GM13976 (cell line): Measurements from ENCODE around the gene OR2T11.

Source experiments
- DNase-seq: peaks from one replicate; pipeline ENCODE4 v3.0.0; 2012; ENCODE audit warnings: low spot score
- in situ Hi-C: fragments of 300-500 bp; cut with MboI; formaldehyde crosslinking; loops from one replicate; pipeline ENCODE4 v1.12.0; 2022; ENCODE audit warnings: low sequenced_read_pairs, mixed read lengths, inconsistent platforms; ENCODE audit not compliant: unreplicated experiment
- TF ChIP-seq, protein P1 (sequence below): IDR thresholded peaks from 2 replicates; pipeline ENCODE4 v1.5.1; 2012; ENCODE audit warnings: borderline replicate concordance, mild to moderate bottlenecking; ENCODE audit not compliant: insufficient read depth; ENCODE audit errors: extremely low read depth, missing control alignments, control extremely low read depth

OR2T11 gene

DNA sequence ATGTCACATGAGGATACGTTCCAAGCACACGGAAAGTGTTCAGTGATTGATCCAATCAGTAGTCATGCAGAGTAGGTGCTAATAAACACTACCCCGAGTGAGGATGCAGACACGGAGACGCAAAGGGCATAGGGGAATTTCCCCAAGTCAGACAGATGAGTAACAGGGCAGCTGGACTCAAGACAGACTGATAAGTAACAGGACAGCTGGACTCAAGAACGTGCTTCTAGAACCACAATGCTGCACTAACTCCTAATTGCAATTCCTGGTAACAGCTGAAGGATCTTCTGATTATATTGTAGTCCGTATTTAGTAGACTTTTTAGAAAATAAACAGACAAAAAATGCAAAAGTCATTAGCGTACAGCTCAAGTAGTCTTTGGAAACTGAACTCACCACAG lies 35.5 kb downstream of the OR2T11 start:
- TF ChIP-seq, protein P1, sequence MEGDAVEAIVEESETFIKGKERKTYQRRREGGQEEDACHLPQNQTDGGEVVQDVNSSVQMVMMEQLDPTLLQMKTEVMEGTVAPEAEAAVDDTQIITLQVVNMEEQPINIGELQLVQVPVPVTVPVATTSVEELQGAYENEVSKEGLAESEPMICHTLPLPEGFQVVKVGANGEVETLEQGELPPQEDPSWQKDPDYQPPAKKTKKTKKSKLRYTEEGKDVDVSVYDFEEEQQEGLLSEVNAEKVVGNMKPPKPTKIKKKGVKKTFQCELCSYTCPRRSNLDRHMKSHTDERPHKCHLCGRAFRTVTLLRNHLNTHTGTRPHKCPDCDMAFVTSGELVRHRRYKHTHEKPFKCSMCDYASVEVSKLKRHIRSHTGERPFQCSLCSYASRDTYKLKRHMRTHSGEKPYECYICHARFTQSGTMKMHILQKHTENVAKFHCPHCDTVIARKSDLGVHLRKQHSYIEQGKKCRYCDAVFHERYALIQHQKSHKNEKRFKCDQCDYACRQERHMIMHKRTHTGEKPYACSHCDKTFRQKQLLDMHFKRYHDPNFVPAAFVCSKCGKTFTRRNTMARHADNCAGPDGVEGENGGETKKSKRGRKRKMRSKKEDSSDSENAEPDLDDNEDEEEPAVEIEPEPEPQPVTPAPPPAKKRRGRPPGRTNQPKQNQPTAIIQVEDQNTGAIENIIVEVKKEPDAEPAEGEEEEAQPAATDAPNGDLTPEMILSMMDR: no peak
- DNase-seq: no peak
- in situ Hi-C loops: no loop called here

DNA sequence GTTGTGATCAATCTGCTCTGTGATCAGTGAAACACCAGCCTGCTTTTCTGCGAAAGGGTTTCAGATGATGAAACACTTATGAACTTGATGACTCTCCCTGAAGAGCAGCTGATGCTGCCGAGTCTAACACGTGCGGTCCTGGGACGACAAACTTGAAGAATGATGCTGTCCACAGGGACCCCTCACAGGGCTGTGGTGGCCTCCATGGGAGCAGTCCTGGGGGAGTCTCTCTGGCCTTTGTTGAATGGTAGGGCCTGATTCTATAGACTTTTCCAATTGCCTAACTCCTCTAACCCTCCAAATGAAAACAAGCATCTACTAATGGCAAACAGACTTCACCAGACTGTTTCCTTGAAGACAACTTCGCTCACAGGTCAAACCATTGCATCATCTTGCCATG lies 37.3 kb downstream of the OR2T11 start, which contains the start of gene OR2T10:
OR2T10 (minus strand) TSS at position 112 of the 400 bp plus-strand sequence. CDS start 3,932 bp downstream, outside the sequence.
- TF ChIP-seq, protein P1: no peak

DNA sequence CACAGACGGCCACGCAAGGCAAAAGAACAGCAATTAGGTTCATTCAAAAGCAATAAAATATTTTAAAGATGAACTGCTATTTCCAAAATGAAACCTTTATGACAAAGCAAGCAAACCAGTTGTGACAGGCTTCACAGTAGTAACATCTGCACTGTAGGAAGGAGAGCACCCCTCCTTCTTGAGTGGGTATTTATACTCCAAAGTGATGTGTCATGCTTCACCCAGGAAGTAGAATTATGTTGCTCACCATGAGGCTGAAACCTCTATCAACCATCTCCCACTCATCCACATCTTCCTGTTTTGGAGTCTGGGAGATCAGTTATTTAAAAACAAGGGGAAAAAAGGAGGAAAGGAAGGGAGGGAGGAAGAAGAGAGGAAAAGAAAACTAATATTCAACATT lies 38.3 kb downstream of the OR2T11 start:
- no peak for DNase-seq
- TF ChIP-seq, protein P1: no peak
- in situ Hi-C loops: no loop called here

More for the DNA sequence above, 37.3 kb downstream of the OR2T11 start, which contains the start of gene OR2T10:
- in situ Hi-C loops: no loop called here
- no peak for DNase-seq

DNA sequence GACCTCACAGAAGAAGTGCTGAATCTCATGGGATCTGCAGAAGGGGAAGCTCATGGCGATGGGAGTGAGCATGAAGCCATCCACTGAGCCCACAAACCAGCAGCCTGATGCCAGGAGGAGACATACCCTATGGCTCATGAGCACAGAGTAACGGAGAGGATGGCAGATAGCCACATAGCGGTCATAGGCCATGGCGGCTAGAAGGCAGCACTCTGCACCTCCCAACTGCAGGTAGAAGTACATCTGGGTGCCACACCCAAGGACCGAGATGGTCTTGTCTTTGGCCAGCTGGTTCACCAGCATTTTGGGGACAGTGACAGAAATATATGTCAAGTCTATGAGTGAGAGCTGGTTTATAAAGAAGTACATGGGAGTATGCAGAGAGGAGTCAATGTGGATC lies 41.7 kb downstream of the OR2T11 start:
- DNase-seq: no peak
- TF ChIP-seq, protein P1: no peak
- in situ Hi-C loops: no loop called here

DNA sequence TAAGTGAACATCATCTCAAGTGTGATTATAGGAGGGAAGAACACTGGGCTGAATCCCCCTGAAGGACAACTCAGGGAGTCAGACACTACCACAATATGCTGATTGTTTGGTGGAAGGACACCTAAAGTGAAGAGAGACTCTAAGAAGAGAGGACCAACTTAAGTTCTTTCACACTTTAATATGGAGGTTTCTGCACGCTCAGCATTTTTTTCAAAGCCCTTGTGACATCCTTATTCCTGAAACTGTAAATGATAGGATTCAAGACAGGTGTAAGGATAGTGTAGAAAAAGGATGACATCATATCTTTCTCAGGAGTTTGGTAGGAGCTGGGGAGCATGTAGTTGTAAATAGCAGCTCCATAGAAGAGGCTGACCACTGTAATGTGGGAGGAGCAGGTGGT lies 42.2 kb downstream of the OR2T11 start:
- DNase-seq: no peak
- TF ChIP-seq, protein P1: no peak
- in situ Hi-C loops: no loop called here

DNA sequence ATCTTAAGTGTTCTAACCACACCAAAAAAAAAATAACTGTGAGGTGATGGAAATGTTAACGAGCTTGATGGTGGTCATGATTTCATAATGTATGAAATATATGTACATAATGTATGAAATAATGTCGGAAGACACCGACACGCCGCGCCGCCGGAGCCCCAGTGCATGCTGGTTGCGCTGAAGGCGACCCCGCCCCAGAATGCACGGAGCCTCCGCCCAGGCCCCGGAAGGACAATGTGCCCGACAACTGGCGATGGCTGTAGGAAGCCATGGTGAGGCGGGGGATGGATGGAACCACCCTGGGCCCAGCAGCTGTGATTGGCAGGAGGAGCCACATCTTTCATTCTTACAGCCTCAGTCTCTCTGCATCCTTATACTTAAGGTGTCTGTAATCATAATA lies 44.8 kb downstream of the OR2T11 start:
- in situ Hi-C loops: no loop called here
- TF ChIP-seq, protein P1: no peak
- no peak for DNase-seq

DNA sequence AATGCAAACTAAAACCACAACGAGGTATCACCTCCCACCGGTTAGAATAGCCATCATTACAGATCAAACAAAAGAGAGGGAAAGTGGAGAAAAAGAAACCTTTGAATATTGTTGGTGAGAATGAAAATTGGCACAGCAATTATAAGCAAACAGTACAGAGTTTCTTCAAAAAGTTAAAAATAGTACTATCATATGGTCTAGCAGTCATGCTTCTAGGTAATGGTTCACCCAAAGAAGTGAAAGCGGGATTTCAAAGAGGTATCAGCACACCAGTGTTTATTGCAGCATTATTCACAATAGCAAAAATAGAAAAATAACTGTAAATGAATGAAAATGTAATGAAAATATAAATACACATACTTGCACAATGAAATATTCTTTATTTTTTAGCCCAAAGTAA lies 45.6 kb downstream of the OR2T11 start:
- TF ChIP-seq, protein P1: no peak
- no peak for DNase-seq
- in situ Hi-C loops: no loop called here
